Panc1 (cell line): ENCODE results near the gene CD4. TPM values are rescaled to one million over a fixed set of nuclear protein-coding genes. Genes with fewer than 3 reads are reported as not detected.

Experiments
- ATAC-seq: fragments of 200-7000 bp; cut with Tn5 transposase; 2 replicates; pipeline ENCODE4 v1.9.1; 2020; ENCODE audit warnings: mild to moderate bottlenecking, moderate library complexity
- BruUV-seq: library from RNA; stranded (reverse); fragments of 400-500 nt; replicated peaks from 2 replicates; lab custom pipeline; 2021; lab: Mats Ljungman, UMichigan
- CTCF ChIA-PET: fragments of 300-600 bp; sonication (Branson Sonifier 250); formaldehyde crosslinking; loops from one replicate; lab custom pipeline; 2022; ENCODE audit warnings: antibody characterized with exemption; lab: Charles Lee
- POLR2A ChIA-PET: fragments of 300-600 bp; sonication (Branson Sonifier 250); formaldehyde crosslinking; loops from one replicate; lab custom pipeline; 2022; ENCODE audit warnings: antibody characterized with exemption; lab: Charles Lee
- DNase-seq: peaks from one replicate; pipeline ENCODE4 v3.0.0-alpha.2; 2010; ENCODE audit warnings: low read depth, low spot score
- H3K27ac ChIP-seq: 2 replicates; pipeline ENCODE4 v1.5.1; 2011; ENCODE audit warnings: mild to moderate bottlenecking, low read length, inconsistent platforms
- H3K27me3 ChIP-seq: fragments of 200-500 bp; sonication (Bioruptor generic); 2 replicates; pipeline ENCODE4 v1.6.0; 2014; ENCODE audit warnings: low read length, inconsistent platforms; ENCODE audit not compliant: control insufficient read depth, insufficient read depth
- H3K36me3 ChIP-seq: fragments of 200-500 bp; sonication (Bioruptor generic); 2 replicates; pipeline ENCODE4 v1.5.1; 2014; ENCODE audit warnings: inconsistent platforms, mild to moderate bottlenecking, low read length, moderate library complexity; ENCODE audit not compliant: control insufficient read depth, insufficient read depth
- H3K4me1 ChIP-seq: 2 replicates; pipeline ENCODE4 v1.5.1; 2011; ENCODE audit warnings: inconsistent platforms, mild to moderate bottlenecking, low read length, moderate library complexity; ENCODE audit not compliant: control insufficient read depth, insufficient read depth
- H3K4me3 ChIP-seq, 2 experiments: 2 replicates each; pipeline ENCODE4 v1.5.1; 2011 to 2012; ENCODE audit warnings: low read depth in 2 of 2, low read length in 2 of 2, mild to moderate bottlenecking in 2 of 2, inconsistent platforms in 1 of 2, moderate library complexity in 1 of 2
- H3K9me3 ChIP-seq: fragments of 200-500 bp; sonication (Bioruptor generic); 2 replicates; pipeline ENCODE4 v1.5.1; 2014; ENCODE audit warnings: low read depth, mild to moderate bottlenecking, inconsistent platforms, low read length, moderate library complexity; ENCODE audit not compliant: control insufficient read depth, insufficient read depth
- POLR2AphosphoS5 ChIP-seq: IDR thresholded peaks from 2 replicates; pipeline ENCODE4 v1.6.1; 2012; ENCODE audit warnings: mild to moderate bottlenecking, low read depth, low read length, moderate library complexity
- REST ChIP-seq, 2 experiments: IDR thresholded peaks; 2 replicates each; pipeline ENCODE4 v1.6.1; 2011 to 2012; ENCODE audit warnings: low read depth in 2 of 2, control low read depth in 1 of 2, low read length in 1 of 2, mild to moderate bottlenecking in 1 of 2, moderate library complexity in 1 of 2; ENCODE audit not compliant: insufficient read depth in 1 of 2
- SIN3A ChIP-seq: IDR thresholded peaks from 2 replicates; pipeline ENCODE4 v1.6.1; 2012; ENCODE audit warnings: low read depth, mild to moderate bottlenecking, low read length, moderate library complexity, borderline replicate concordance; ENCODE audit not compliant: insufficient read depth
- TCF7L2 ChIP-seq: IDR thresholded peaks from 2 replicates; pipeline ENCODE4 v1.6.1; 2011; ENCODE audit warnings: mild to moderate bottlenecking, low read depth, low read length, inconsistent platforms
- in situ Hi-C: cut with HindIII; loops from 2 replicates; pipeline ENCODE4 v1.10.0; 2016; ENCODE audit warnings: low sequenced_read_pairs, low pct_unique_long_range_greater_than_20kb
- intact Hi-C: fragments of 100-400 bp; cut with micrococcal nuclease; formaldehyde crosslinking; loops from one replicate; pipeline ENCODE4 v1.10.0; 2022; ENCODE audit not compliant: unreplicated experiment
- total RNA-seq: library from RNA; stranded (reverse); gene quantifications from one replicate; pipeline ENCODE4 v1.2.1, GENCODE V29; 2021; ENCODE audit not compliant: unreplicated experiment
- TF ChIP-seq, protein P1 (sequence below): fragments of 450-650 bp; IDR thresholded peaks from 2 replicates; pipeline ENCODE4 v1.5.1; 2017; ENCODE audit warnings: mild to moderate bottlenecking

The CD4 gene
- total RNA-seq, 1 experiment from 2014 or later = 0.23 TPM

- TF ChIP-seq, protein P1, sequence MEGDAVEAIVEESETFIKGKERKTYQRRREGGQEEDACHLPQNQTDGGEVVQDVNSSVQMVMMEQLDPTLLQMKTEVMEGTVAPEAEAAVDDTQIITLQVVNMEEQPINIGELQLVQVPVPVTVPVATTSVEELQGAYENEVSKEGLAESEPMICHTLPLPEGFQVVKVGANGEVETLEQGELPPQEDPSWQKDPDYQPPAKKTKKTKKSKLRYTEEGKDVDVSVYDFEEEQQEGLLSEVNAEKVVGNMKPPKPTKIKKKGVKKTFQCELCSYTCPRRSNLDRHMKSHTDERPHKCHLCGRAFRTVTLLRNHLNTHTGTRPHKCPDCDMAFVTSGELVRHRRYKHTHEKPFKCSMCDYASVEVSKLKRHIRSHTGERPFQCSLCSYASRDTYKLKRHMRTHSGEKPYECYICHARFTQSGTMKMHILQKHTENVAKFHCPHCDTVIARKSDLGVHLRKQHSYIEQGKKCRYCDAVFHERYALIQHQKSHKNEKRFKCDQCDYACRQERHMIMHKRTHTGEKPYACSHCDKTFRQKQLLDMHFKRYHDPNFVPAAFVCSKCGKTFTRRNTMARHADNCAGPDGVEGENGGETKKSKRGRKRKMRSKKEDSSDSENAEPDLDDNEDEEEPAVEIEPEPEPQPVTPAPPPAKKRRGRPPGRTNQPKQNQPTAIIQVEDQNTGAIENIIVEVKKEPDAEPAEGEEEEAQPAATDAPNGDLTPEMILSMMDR = peak; percentile 90
- TF ChIP-seq TCF7L2 = no peak
- H3K9me3 ChIP-seq = no peaks in the 10 kb centered on the region
- in situ Hi-C loops = no loop called here
- ChIA-PET POLR2A (no interaction called here), CTCF (interaction anchor here (1.3 kb wide), 1 partner anchor 72 kb away, joined by 5 read pairs; the partner anchor contains the start of gene MLF2)
- H3K27ac ChIP-seq = no peak overlapping the region
- DNase-seq (no peak), ATAC-seq (peak; percentile 79)
- H3K4me3 ChIP-seq = peak overlapping the region in 1 of 2 experiments; percentile 27; a peak in 1 of 4 replicates
- BruUV-seq = no TSS peak
- no peaks in the 10 kb centered on the region for H3K36me3 ChIP-seq
- H3K27me3 ChIP-seq = no peaks in the 10 kb centered on the region
- intact Hi-C loops = loop anchor here (1.0 to 5.0 kb wide), 2 partner anchors 73 to 89 kb away; partner anchors contain the start of gene MLF2
- H3K4me1 ChIP-seq = peaks cover 10% of the 10 kb centered on the region; the same call in 1 of the 2 replicates
Measured at GRCh38 chr12:6825398-6826124, 36.2 kb downstream of the CD4 start.

- H3K27me3 ChIP-seq = no peaks in the 10 kb centered on the region
- peaks cover 10% of the 10 kb centered on the region; the same call in 1 of the 2 replicates for H3K4me1 ChIP-seq
- no peak for DNase-seq
- BruUV-seq = no TSS peak
- in situ Hi-C loops = no loop called here
- no peak overlapping the region for H3K27ac ChIP-seq
- CTCF ChIA-PET = no interaction called here
- H3K4me3 ChIP-seq = no peak overlapping the region
- no peaks in the 10 kb centered on the region for H3K36me3 ChIP-seq
- H3K9me3 ChIP-seq = no peaks in the 10 kb centered on the region
- POLR2A ChIA-PET = no interaction called here
- no peak for ATAC-seq
- intact Hi-C loops = loop anchor here (5.0 kb wide), 1 partner anchor 74 kb away; the partner anchor contains the start of gene MLF2
- no peak for TF ChIP-seq REST (IDR thresholded peaks at IDR 0.05; ENCODE audit: insufficient read depth in 1 of 2, low read depth in 2 of 2, low read length in 1 of 2)
- no peak for TF ChIP-seq POLR2AphosphoS5
- TF ChIP-seq SIN3A = no peak
- TF ChIP-seq TCF7L2 = no peak
- TF ChIP-seq, protein P1 = no peak
Measured at GRCh38 chr12:6826125-6826733, 36.9 kb downstream of the CD4 start.
